GM23338 (cell line): ENCODE data around the gene LHX5. TPM values are rescaled to one million over a fixed set of nuclear protein-coding genes. Genes with fewer than 3 reads are reported as not detected.

Source experiments
- ATAC-seq: fragments of 200-7000 bp; cut with Tn5 transposase; 3 replicates; pipeline ENCODE4 v1.9.1; 2020
- DNase-seq: peaks from one replicate; pipeline ENCODE4 v3.0.0-alpha.2; 2015; ENCODE audit warnings: low spot score
- H2AFZ ChIP-seq: fragments of 200-600 bp; sonication (generic); 2 replicates; pipeline ENCODE4 v1.8.0; 2016; ENCODE audit warnings: antibody characterized with exemption, mild to moderate bottlenecking, moderate library complexity
- H3F3A ChIP-seq: fragments of 200-600 bp; sonication (generic); replicated peaks from 2 replicates; pipeline ENCODE4 v1.8.0; 2017; ENCODE audit warnings: antibody characterized with exemption, mixed run types, low read depth
- H3K27ac ChIP-seq: fragments of 200-600 bp; sonication (generic); 2 replicates; pipeline ENCODE4 v1.6.1; 2016; ENCODE audit warnings: low read depth
- H3K27me3 ChIP-seq: fragments of 200-600 bp; sonication (generic); 2 replicates; pipeline ENCODE4 v1.8.0; 2016; ENCODE audit warnings: mild to moderate bottlenecking, mixed run types, moderate library complexity; ENCODE audit not compliant: insufficient read depth
- H3K36me3 ChIP-seq: fragments of 200-600 bp; sonication (generic); 2 replicates; pipeline ENCODE4 v1.8.0; 2016; ENCODE audit warnings: mild to moderate bottlenecking; ENCODE audit not compliant: insufficient read depth
- H3K4me1 ChIP-seq: fragments of 200-600 bp; sonication (generic); 2 replicates; pipeline ENCODE4 v1.8.0; 2016; ENCODE audit warnings: mild to moderate bottlenecking, moderate library complexity; ENCODE audit not compliant: insufficient read depth
- H3K4me2 ChIP-seq: fragments of 200-600 bp; sonication (generic); 2 replicates; pipeline ENCODE4 v1.7.1; 2017; ENCODE audit warnings: mixed run types
- H3K4me3 ChIP-seq: fragments of 200-600 bp; sonication (generic); 2 replicates; pipeline ENCODE4 v1.6.1; 2016; ENCODE audit warnings: mixed run types
- H3K79me2 ChIP-seq: fragments of 200-600 bp; sonication (generic); replicated peaks from 2 replicates; pipeline ENCODE4 v1.8.0; 2017; ENCODE audit warnings: mild to moderate bottlenecking; ENCODE audit not compliant: insufficient read depth
- H3K9me2 ChIP-seq: fragments of 200-600 bp; sonication (generic); 2 replicates; pipeline ENCODE4 v1.8.0; 2017; ENCODE audit not compliant: insufficient read depth
- H4K20me1 ChIP-seq: fragments of 200-600 bp; sonication (generic); replicated peaks from 2 replicates; pipeline ENCODE4 v1.8.0; 2017; ENCODE audit warnings: mild to moderate bottlenecking; ENCODE audit not compliant: insufficient read depth
- H3K27ac Mint-ChIP-seq: 2 replicates; pipeline ENCODE4 v1.8.0; 2020; ENCODE audit warnings: inconsistent platforms, mild to moderate bottlenecking, moderate library complexity, mixed read lengths
- H3K27me3 Mint-ChIP-seq: 3 replicates; pipeline ENCODE4 v1.8.0; 2022; ENCODE audit warnings: low read depth, mild to moderate bottlenecking, moderate library complexity, mixed read lengths, inconsistent platforms; ENCODE audit not compliant: insufficient read depth, poor library complexity
- H3K36me3 Mint-ChIP-seq: 3 replicates; pipeline ENCODE4 v1.8.0; 2021; ENCODE audit warnings: low read depth, mild to moderate bottlenecking, inconsistent platforms, moderate library complexity, mixed read lengths
- H3K4me1 Mint-ChIP-seq: 3 replicates; pipeline ENCODE4 v1.8.0; 2020; ENCODE audit warnings: mild to moderate bottlenecking, inconsistent platforms, mixed read lengths
- H3K4me3 Mint-ChIP-seq: 3 replicates; pipeline ENCODE4 v1.8.0; 2021; ENCODE audit warnings: moderate library complexity, mild to moderate bottlenecking, inconsistent platforms, mixed read lengths
- H3K9me3 Mint-ChIP-seq: 3 replicates; pipeline ENCODE4 v1.8.0; 2020; ENCODE audit warnings: moderate library complexity, mild to moderate bottlenecking, inconsistent platforms, mixed read lengths
- EZH2 ChIP-seq: fragments of 200-600 bp; sonication (generic); IDR thresholded peaks from one replicate; pipeline ENCODE4 v1.8.0; 2017; ENCODE audit warnings: antibody characterized with exemption, mild to moderate bottlenecking, low read depth; ENCODE audit not compliant: unreplicated experiment
- JUNB ChIP-seq: IDR thresholded peaks from one replicate; pipeline ENCODE4 v1.6.1; 2016; ENCODE audit warnings: antibody characterized with exemption; ENCODE audit not compliant: unreplicated experiment
- NANOG ChIP-seq: IDR thresholded peaks from 2 replicates; pipeline ENCODE4 v1.6.1; 2016; ENCODE audit warnings: antibody characterized with exemption, borderline replicate concordance
- polyA plus RNA-seq: library from polyadenylated mRNA; unstranded; fragments of >200 nt; fragmentation: Nextera tagmentation; extraction: Ambion mirVana; gene quantifications from 2 replicates; pipeline ENCODE4 v1.2.1, GENCODE V29; 2016
- total RNA-seq: library from RNA; depleted of rRNA; stranded (reverse); fragments of >200 nt; shearing (Covaris generic); gene quantifications from 2 replicates; pipeline ENCODE4 v1.2.3, GENCODE V29; 2014
- TF ChIP-seq, protein P1 (sequence below): IDR thresholded peaks from one replicate; pipeline ENCODE4 v1.6.1; 2018; ENCODE audit warnings: antibody characterized with exemption; ENCODE audit not compliant: unreplicated experiment
- TF ChIP-seq, protein P2 (sequence below): IDR thresholded peaks from 2 replicates; pipeline ENCODE4 v1.6.1; 2016; ENCODE audit warnings: antibody characterized with exemption
- TF ChIP-seq, protein P3 (sequence below), 2 experiments: fragments of 200-600 bp in 1 of 2; sonication (generic) in 1 of 2; conservative IDR thresholded peaks; 2 replicates each; pipeline versions ENCODE4 v1.5.1 to v1.6.1; 2016 to 2017; ENCODE audit warnings: antibody characterized with exemption in 2 of 2, low read depth in 2 of 2, mild to moderate bottlenecking in 2 of 2, moderate library complexity in 1 of 2

The LHX5 gene
- total and polyA plus RNA-seq, 2 experiments from 2014 or later, result 0.18 TPM; not detected in 1

DNA sequence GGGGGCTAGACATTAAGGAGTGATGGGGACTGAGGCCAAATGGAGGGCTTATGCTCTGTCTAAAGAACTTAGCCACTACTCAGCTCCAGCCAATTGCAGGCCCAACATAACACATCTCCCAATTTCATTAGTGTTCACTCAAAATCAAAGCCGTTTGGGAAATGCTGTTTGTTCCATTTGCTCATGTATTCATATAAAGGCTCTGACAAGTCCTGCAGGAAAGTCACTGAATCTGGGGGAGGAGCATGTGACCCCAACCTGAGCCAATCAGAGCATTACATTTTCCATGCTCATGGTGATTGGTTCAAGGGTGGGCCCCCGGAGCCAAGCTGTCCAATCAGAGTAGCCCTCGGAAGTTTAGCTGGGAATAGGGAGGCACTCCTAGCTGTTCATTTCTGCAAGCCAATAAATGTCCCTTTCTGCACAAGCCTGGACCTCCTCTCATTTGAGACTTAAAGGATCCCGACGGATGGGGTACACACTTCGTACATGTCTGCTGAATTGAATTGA lies 28.6 kb downstream of the LHX5 start (continued):
- TF ChIP-seq, protein P1, sequence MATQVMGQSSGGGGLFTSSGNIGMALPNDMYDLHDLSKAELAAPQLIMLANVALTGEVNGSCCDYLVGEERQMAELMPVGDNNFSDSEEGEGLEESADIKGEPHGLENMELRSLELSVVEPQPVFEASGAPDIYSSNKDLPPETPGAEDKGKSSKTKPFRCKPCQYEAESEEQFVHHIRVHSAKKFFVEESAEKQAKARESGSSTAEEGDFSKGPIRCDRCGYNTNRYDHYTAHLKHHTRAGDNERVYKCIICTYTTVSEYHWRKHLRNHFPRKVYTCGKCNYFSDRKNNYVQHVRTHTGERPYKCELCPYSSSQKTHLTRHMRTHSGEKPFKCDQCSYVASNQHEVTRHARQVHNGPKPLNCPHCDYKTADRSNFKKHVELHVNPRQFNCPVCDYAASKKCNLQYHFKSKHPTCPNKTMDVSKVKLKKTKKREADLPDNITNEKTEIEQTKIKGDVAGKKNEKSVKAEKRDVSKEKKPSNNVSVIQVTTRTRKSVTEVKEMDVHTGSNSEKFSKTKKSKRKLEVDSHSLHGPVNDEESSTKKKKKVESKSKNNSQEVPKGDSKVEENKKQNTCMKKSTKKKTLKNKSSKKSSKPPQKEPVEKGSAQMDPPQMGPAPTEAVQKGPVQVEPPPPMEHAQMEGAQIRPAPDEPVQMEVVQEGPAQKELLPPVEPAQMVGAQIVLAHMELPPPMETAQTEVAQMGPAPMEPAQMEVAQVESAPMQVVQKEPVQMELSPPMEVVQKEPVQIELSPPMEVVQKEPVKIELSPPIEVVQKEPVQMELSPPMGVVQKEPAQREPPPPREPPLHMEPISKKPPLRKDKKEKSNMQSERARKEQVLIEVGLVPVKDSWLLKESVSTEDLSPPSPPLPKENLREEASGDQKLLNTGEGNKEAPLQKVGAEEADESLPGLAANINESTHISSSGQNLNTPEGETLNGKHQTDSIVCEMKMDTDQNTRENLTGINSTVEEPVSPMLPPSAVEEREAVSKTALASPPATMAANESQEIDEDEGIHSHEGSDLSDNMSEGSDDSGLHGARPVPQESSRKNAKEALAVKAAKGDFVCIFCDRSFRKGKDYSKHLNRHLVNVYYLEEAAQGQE, result no peak
- TF ChIP-seq NANOG, result no peak

DNA sequence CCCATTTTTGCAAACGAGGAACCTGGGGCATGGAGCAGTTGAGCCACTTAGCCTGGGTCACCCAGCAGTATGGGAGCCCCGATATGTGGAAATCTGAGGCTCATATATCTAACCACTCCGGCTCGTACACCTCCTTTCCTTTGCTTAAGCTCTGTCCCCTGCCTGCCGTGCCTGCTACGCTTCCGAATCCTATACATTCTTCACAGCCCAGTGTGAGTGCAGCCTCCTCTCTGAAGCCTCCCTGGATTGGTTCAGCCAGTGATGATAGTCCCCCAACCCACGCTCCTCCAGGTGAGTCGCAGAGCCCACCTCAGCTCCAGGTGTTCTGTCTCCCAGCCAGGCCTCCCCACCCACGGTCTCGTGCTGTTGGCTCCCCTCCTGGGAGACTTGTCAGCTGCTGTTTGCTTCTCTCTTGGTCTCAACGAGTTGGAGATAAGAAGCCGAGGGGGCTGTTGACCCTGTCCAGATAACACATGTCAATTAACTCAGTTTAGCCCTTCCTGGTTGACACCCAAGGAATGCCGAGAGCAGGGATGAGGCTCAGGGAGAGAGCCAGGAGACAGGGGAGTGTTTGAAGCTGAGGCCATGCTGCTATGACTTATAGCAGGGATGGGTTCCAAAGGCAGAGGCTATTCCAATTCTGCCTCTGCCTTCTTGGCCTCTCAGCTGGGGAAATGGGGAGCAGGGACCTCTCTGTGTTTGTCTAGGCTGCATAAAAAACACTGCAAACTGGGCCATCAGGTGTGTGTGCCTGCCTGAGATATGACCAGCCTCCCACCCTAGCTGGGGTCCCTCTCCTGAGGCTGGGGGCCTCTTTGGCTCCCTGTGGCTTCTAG lies 30.5 kb downstream of the LHX5 start:
- Histone ChIP-seq H3K27me3 (no peaks in the 10 kb centered on the region), H3K4me2 (no peak overlapping the region), H3K4me3 (no peak overlapping the region), H3K79me2 (no peaks in the 10 kb centered on the region), H3K27ac (no peak overlapping the region), H3K9me2 (no peaks in the 10 kb centered on the region), H3F3A (no peaks in the 10 kb centered on the region), H3K4me1 (no peaks in the 10 kb centered on the region), H4K20me1 (no peaks in the 10 kb centered on the region), H3K36me3 (no peaks in the 10 kb centered on the region), H2AFZ (no peak overlapping the region)
- H3K4me3 Mint-ChIP-seq, result no peak overlapping the region
- ATAC-seq (no peak), DNase-seq (no peak)
- no peaks in the 10 kb centered on the region for H3K27me3 Mint-ChIP-seq
- H3K9me3 Mint-ChIP-seq, result no peaks in the 10 kb centered on the region
- TF ChIP-seq, protein P2, sequence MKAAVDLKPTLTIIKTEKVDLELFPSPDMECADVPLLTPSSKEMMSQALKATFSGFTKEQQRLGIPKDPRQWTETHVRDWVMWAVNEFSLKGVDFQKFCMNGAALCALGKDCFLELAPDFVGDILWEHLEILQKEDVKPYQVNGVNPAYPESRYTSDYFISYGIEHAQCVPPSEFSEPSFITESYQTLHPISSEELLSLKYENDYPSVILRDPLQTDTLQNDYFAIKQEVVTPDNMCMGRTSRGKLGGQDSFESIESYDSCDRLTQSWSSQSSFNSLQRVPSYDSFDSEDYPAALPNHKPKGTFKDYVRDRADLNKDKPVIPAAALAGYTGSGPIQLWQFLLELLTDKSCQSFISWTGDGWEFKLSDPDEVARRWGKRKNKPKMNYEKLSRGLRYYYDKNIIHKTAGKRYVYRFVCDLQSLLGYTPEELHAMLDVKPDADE, result no peak
- no peak for TF ChIP-seq EZH2
- no peak overlapping the region for H3K27ac Mint-ChIP-seq
- H3K4me1 Mint-ChIP-seq, result 0 out of 3 replicates have a peak, but pooled peaks cover 3% of the 10 kb centered on the region
- H3K36me3 Mint-ChIP-seq, result no peaks in the 10 kb centered on the region

DNA sequence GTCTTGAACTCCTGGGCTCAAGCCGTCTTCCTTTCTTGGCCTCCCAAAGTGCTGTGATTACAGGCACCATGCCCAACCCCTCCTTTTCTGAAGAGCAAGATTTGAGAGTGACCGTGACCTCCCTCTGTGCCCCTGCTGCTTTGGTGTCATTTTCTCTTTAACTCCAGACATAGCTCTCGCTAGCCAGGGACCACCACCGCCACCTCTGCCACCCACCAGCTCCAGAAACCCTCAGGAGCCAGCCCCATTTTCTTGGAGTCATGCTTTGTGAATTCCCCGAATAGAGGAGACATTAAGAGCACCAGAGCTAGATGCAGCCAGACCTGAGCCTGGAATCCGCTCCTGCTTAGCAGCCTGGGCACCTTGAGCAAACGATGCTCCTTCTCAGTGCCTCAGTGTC lies 31.3 kb downstream of the LHX5 start:
- Mint-ChIP-seq H3K36me3 (no peaks in the 10 kb centered on the region), H3K9me3 (no peaks in the 10 kb centered on the region), H3K4me1 (0 out of 3 replicates have a peak, but pooled peaks cover 3% of the 10 kb centered on the region), H3K27me3 (no peaks in the 10 kb centered on the region), H3K4me3 (no peak overlapping the region), H3K27ac (no peak overlapping the region)
- no peaks in the 10 kb centered on the region for H3K79me2 ChIP-seq
- no peaks in the 10 kb centered on the region for H3K4me1 ChIP-seq
- no peaks in the 10 kb centered on the region for H3K36me3 ChIP-seq
- no peaks in the 10 kb centered on the region for H3F3A ChIP-seq
- no peaks in the 10 kb centered on the region for H4K20me1 ChIP-seq
- H2AFZ ChIP-seq, result no peak overlapping the region
- no peak overlapping the region for H3K27ac ChIP-seq
- ATAC-seq, result no peak
- no peaks in the 10 kb centered on the region for H3K9me2 ChIP-seq
- no peak overlapping the region for H3K4me3 ChIP-seq
- no peaks in the 10 kb centered on the region for H3K27me3 ChIP-seq
- no peak overlapping the region for H3K4me2 ChIP-seq
- TF ChIP-seq, protein P2, result no peak
- no peak for TF ChIP-seq JUNB
- TF ChIP-seq, protein P3, sequence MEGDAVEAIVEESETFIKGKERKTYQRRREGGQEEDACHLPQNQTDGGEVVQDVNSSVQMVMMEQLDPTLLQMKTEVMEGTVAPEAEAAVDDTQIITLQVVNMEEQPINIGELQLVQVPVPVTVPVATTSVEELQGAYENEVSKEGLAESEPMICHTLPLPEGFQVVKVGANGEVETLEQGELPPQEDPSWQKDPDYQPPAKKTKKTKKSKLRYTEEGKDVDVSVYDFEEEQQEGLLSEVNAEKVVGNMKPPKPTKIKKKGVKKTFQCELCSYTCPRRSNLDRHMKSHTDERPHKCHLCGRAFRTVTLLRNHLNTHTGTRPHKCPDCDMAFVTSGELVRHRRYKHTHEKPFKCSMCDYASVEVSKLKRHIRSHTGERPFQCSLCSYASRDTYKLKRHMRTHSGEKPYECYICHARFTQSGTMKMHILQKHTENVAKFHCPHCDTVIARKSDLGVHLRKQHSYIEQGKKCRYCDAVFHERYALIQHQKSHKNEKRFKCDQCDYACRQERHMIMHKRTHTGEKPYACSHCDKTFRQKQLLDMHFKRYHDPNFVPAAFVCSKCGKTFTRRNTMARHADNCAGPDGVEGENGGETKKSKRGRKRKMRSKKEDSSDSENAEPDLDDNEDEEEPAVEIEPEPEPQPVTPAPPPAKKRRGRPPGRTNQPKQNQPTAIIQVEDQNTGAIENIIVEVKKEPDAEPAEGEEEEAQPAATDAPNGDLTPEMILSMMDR (conservative IDR thresholded peaks at IDR 0.05; ENCODE audit: low read depth in 2 of 2), result no peak
- no peak for DNase-seq
